GM21576 (cell line): Measurements from ENCODE around the gene VIPR1.
A peak's percentile ranks its signal among the peaks of the same experiment; 100 is the strongest.
"Not testable (repeated sequence)": the region's sequence is repeated elsewhere in the genome, so short reads cannot be mapped to it uniquely, and the experiment has no call there.

Experiments used
- ATAC-seq: cut with Tn5 transposase; IDR thresholded peaks from one replicate; pipeline ENCODE4 v1.9.1; 2021; ENCODE audit warnings: mild to moderate bottlenecking, moderate library complexity; ENCODE audit not compliant: unreplicated experiment

The VIPR1 gene

GRCh38 chr3:42569593-42570142, 67.2 kb downstream of the VIPR1 start:
- no peak for ATAC-seq

GRCh38 chr3:42572278-42572677, 69.8 kb downstream of the VIPR1 start:
- ATAC-seq = no peak

DNA sequence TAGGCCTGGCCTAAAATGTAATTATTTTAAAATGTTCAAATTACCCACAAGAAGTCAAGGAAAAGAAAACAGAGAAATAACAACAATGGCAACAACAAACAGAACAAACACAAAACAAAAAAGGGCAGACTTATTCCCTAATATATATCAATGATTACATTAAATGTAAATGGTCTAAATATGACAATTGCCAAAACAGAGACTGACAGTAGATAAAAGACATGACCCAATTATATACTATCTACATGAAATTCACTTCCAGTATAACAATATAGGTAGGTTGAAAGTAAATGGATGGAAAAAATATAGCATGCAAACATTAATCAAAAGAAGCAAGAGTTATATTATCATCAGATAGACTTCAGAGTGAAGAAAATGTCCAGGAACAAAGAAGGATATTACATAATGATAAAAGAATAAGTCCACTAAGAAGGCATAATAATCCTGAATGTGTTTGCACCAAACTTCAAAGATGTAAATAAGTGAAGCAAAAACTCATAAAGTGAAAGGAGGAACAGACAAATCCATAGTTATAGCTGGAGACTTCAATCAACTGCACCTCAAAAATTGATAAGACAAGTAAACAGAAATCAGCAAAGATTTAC, 72.8 kb downstream of the VIPR1 start:
- ATAC-seq = no peak

DNA sequence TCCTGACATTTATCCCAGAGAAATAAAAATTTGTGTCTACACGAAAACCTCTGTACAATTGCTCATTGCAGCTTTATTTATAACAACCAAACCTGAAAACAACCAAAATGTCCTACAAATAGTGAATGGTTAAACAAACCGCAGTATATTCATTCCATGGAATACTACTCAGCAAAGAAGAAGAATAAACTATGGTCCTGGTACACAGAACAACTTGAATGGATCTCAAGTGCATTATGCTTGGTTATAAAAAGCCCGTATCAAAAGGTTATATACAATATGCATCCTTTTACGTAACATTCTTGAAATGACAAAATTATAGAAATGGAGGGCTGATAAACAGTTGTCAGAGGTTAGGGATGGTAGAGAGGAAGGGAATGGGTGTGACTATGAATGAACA, 75.6 kb downstream of the VIPR1 start:
- no peak for ATAC-seq

DNA sequence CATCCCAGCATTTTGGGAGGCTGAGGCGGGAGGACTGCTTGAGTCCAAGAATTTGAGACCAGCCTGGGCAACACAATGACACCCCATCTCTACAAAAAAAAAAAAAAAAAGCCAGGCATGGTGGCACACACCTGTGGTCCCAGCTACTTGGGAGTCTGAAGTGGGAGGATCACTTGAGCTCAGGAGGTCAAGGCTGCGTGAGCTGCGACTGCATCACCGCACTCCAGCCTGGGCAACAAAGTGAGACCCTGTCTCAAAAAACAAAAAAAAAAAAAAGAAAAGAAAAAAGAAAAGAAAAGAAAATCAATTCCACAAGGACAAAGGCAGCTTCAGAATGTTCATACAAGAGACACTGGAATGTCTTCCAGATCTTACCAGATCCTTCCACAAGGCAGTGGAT, 76.9 kb downstream of the VIPR1 start:
- ATAC-seq = not testable (repeated sequence)

- ATAC-seq = no peak
Measured at GRCh38 chr3:42581400-42581708, 78.9 kb downstream of the VIPR1 start.

GRCh38 chr3:42581709-42582473, 79.4 kb downstream of the VIPR1 start, which contains the start of gene SEC22C:
Gene SEC22C, minus strand, starts transcription at chr3:42581967. Its CDS starts 12,921 bp downstream, at chr3:42569046.
- peak; percentile 89 for ATAC-seq

GRCh38 chr3:42582474-42583070, 80.1 kb downstream of the VIPR1 start:
- ATAC-seq = no peak
